Progenitor cell of endocrine pancreas (in vitro differentiated cells): ENCODE data around the gene KCNIP4. TPM values are rescaled to one million over a fixed set of nuclear protein-coding genes. Genes with fewer than 3 reads are reported as not detected.

ENCODE experiments used
- DNase-seq: peaks from one replicate; pipeline ENCODE4 v3.0.0; 2021; ENCODE audit warnings: low spot score; ENCODE audit not compliant: unreplicated experiment
- H3K27ac Mint-ChIP-seq: 2 replicates; pipeline ENCODE4 v1.8.0; 2021; ENCODE audit warnings: mild to moderate bottlenecking, moderate library complexity, mixed read lengths
- H3K27me3 Mint-ChIP-seq: 2 replicates; pipeline ENCODE4 v1.8.0; 2021; ENCODE audit warnings: mixed read lengths
- H3K36me3 Mint-ChIP-seq: 2 replicates; pipeline ENCODE4 v1.8.0; 2022; ENCODE audit warnings: mixed read lengths; ENCODE audit not compliant: insufficient read depth
- H3K4me1 Mint-ChIP-seq: 2 replicates; pipeline ENCODE4 v1.8.0; 2021; ENCODE audit warnings: low read depth, mixed read lengths
- H3K4me3 Mint-ChIP-seq: 2 replicates; pipeline ENCODE4 v1.8.0; 2021; ENCODE audit warnings: low read depth, mild to moderate bottlenecking, moderate library complexity, mixed read lengths
- H3K9me3 Mint-ChIP-seq: 2 replicates; pipeline ENCODE4 v1.8.0; 2021; ENCODE audit warnings: low read depth, mixed read lengths
- total RNA-seq: library from RNA; stranded (reverse); gene quantifications from 2 replicates; pipeline ENCODE4 v1.2.1, GENCODE V29; 2021
- TF ChIP-seq, protein P1 (sequence below): fragments of 200-600 bp; sonication (generic); IDR thresholded peaks from one replicate; pipeline ENCODE4 v1.5.0; 2021; ENCODE audit warnings: antibody characterized with exemption, mild to moderate bottlenecking; ENCODE audit not compliant: unreplicated experiment

The KCNIP4 gene
- total RNA-seq, 1 donor from 2014 or later: 0.43 TPM

DNA sequence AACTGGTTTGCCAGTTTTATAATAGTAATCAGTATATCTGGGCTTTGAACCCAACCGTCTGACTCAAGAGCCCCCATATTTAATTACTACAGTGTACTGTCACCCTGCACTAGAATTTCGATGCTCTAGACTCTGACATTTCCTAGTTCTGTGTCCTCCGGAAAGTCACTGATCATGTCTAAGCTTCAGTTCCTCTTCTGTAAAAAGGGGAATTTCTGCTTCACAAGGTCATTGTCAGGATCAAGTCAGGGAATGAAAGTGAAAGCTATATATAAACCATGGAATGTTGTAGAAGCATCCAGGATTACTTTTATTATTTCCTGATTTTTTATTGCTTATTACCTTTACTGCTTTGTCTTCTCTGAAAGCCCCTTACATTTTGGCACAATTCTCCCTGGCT, 4.0 kb upstream of the KCNIP4 start:
- TF ChIP-seq, protein P1, sequence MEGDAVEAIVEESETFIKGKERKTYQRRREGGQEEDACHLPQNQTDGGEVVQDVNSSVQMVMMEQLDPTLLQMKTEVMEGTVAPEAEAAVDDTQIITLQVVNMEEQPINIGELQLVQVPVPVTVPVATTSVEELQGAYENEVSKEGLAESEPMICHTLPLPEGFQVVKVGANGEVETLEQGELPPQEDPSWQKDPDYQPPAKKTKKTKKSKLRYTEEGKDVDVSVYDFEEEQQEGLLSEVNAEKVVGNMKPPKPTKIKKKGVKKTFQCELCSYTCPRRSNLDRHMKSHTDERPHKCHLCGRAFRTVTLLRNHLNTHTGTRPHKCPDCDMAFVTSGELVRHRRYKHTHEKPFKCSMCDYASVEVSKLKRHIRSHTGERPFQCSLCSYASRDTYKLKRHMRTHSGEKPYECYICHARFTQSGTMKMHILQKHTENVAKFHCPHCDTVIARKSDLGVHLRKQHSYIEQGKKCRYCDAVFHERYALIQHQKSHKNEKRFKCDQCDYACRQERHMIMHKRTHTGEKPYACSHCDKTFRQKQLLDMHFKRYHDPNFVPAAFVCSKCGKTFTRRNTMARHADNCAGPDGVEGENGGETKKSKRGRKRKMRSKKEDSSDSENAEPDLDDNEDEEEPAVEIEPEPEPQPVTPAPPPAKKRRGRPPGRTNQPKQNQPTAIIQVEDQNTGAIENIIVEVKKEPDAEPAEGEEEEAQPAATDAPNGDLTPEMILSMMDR: no peak
- H3K27ac Mint-ChIP-seq: no peak overlapping the region
- H3K27me3 Mint-ChIP-seq: peaks cover 36% of the 10 kb centered on the region
- no peaks in the 10 kb centered on the region for H3K36me3 Mint-ChIP-seq
- peaks cover 5% of the 10 kb centered on the region for H3K4me1 Mint-ChIP-seq
- H3K4me3 Mint-ChIP-seq: no peak overlapping the region
- no peak for DNase-seq
- no peaks in the 10 kb centered on the region for H3K9me3 Mint-ChIP-seq

DNA sequence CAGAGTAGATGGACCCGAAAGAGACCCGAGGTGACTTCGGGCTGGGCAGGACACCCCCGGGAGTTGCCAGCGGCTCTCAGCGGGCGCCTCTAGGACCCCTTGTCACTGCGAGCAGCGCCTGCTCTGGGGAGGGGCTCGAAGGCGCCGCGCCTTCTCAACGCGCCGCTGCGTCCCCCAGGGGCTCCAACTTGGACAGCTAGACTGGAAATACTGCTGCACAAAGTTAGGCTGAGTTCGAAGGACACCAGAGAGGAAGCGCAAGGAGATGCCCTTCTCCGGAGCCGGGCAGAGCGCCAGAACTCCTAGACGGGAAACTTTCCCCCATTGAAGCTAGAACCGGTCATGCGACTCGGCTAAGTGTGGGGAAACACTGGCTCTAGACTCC, 493 bp upstream of the KCNIP4 start:
- no peak for DNase-seq
- H3K27ac Mint-ChIP-seq: no peak overlapping the region
- H3K27me3 Mint-ChIP-seq: peaks cover 63% of the 10 kb centered on the region
- H3K36me3 Mint-ChIP-seq: no peaks in the 10 kb centered on the region
- peaks cover 5% of the 10 kb centered on the region for H3K4me1 Mint-ChIP-seq
- no peaks in the 10 kb centered on the region for H3K9me3 Mint-ChIP-seq
- TF ChIP-seq, protein P1: no peak
- peak overlapping the region; percentile 63 for H3K4me3 Mint-ChIP-seq

DNA sequence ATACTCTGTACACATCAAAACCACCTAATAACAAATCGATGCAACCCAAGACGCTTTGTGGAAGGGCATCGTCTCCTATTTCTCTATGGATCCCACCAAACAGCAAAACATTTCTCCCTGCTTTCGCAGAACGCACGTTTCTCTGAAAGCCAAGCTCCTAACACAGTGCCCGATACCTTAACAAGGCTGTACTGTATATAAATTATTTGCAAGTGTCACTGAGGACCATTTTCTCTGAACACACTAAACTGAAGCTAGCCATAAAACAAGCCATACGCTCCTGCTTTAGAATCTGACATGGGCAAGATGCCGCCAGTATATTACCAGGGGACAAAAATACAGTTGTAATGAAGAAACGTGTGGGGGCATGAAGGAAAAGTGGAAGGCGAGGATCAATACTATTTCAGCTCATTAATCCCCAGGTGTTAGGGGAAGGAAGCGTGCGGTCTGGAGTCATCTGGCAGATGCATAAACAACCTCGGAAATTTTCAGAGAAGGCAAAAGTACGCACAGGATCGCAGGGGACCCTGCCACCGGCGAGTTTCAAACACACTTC, 703 bp downstream of the KCNIP4 start:
- no peak for DNase-seq
- Mint-ChIP-seq H3K27ac (no peak overlapping the region), H3K4me1 (peaks cover 5% of the 10 kb centered on the region), H3K4me3 (peak overlapping the region; percentile 68), H3K27me3 (peaks cover 72% of the 10 kb centered on the region), H3K36me3 (no peaks in the 10 kb centered on the region), H3K9me3 (no peaks in the 10 kb centered on the region)
- TF ChIP-seq, protein P1: no peak

DNA sequence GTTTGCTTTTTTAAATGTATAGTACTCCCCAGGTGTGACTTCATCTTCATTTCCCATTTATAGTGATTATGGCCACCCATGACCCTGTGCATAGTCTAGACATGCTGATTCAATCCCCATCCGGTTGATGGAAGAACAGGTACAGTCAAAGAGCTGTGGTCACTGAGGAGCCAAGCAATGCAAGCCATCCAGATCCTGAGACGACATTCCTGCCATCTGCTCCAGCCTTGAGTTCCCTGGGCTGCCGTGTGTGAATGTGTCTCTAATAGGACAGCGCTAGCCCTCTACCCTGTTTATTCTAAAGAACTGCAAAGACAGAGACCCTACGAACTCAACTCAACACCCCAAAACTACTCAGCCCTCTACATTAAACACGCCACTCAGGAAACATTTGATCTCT, 1.7 kb downstream of the KCNIP4 start:
- peaks cover 68% of the 10 kb centered on the region for H3K27me3 Mint-ChIP-seq
- peaks cover 5% of the 10 kb centered on the region for H3K4me1 Mint-ChIP-seq
- H3K36me3 Mint-ChIP-seq: no peaks in the 10 kb centered on the region
- no peaks in the 10 kb centered on the region for H3K9me3 Mint-ChIP-seq
- no peak for DNase-seq
- H3K4me3 Mint-ChIP-seq: no peak overlapping the region
- TF ChIP-seq, protein P1: no peak
- H3K27ac Mint-ChIP-seq: no peak overlapping the region

DNA sequence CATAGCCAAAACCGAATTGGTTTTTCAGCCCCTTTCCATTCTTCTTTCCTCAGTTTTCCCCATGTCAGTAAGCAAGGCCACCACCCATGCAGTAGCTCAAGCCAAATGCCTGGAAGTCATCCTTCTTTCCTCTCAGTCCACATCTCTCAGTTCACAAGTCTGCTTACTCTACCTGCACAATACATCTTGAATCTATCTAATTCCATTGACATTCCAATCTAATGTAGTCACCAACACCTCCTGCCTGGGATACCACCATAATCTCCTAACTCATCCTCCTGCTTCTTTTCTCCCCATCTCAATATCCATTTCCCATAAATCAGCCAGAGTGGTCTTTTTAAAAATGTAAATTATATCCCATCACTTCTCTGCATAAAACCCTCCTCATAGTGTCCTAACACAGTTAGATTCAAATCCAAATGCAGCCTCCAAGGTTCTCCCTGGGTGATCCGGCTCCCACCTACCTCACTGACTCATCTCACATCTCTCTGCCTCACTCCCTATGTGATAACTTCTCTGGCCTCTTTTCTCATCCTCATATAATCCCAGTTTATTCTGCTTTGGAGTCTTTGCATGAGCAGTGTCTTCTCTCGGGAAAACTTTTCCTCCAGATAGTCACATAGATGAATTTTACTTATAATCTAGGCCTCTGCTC, 26.9 kb downstream of the KCNIP4 start:
- H3K36me3 Mint-ChIP-seq: no peaks in the 10 kb centered on the region
- H3K27ac Mint-ChIP-seq: no peak overlapping the region
- no peak overlapping the region for H3K4me3 Mint-ChIP-seq
- no peak for DNase-seq
- no peaks in the 10 kb centered on the region for H3K27me3 Mint-ChIP-seq
- no peaks in the 10 kb centered on the region for H3K9me3 Mint-ChIP-seq
- no peaks in the 10 kb centered on the region for H3K4me1 Mint-ChIP-seq
- TF ChIP-seq, protein P1: no peak
